Measurements from ENCODE around the gene KRT38.

- TF ChIP-seq TAF1 (IDR thresholded peaks at IDR 0.05; ENCODE audit: low read depth, low read length) (no peak), POLR2AphosphoS5 (IDR thresholded peaks at IDR 0.05; ENCODE audit: low read depth, low read length) (no peak), POLR2A (IDR thresholded peaks at IDR 0.05; ENCODE audit: low read depth, low read length) (no peak), PAX5 (IDR thresholded peaks at IDR 0.05; ENCODE audit: insufficient read depth, low read length, severe bottlenecking) (no peak)
Observed at GRCh38 chr17:41451154-41451728, 10.5 kb upstream of the KRT38 start.

Measured in GM12891 (cell line).